Testis (tissue), 3 donors: ENCODE data around the gene CHST3. TPM values are rescaled to one million over a fixed set of nuclear protein-coding genes. Genes with fewer than 3 reads are reported as not detected.

ENCODE experiments used
- DNase-seq: peaks from one replicate; pipeline ENCODE4 v3.0.0-alpha.2; 2019
- H3K27ac ChIP-seq, 2 donors: fragments of 200-600 bp; sonication (generic); one replicate each; pipeline ENCODE4 v1.5.1; 2019
- H3K27me3 ChIP-seq: fragments of 200-600 bp; sonication (generic); one replicate; pipeline ENCODE4 v1.5.1; 2019
- H3K36me3 ChIP-seq: fragments of 200-600 bp; sonication (generic); one replicate; pipeline ENCODE4 v1.5.1; 2017; ENCODE audit warnings: low read depth; ENCODE audit errors: missing control alignments
- H3K4me1 ChIP-seq: fragments of 200-600 bp; sonication (generic); one replicate; pipeline ENCODE4 v1.5.1; 2019
- H3K4me3 ChIP-seq, 2 donors: fragments of 200-600 bp; sonication (generic); one replicate each; pipeline ENCODE4 v1.5.1; 2017 to 2019
- H3K9me3 ChIP-seq: fragments of 200-600 bp; sonication (generic); one replicate; pipeline ENCODE4 v1.5.1; 2017
- CTCF ChIP-seq, 3 experiments: fragments of 450-650 bp in 2 of 3; fragments of 200-600 bp in 1 of 3; sonication (generic) in 1 of 3; IDR thresholded peaks; one replicate each; pipeline ENCODE4 v1.5.1; 2016 to 2019; ENCODE audit warnings: antibody characterized with exemption in 3 of 3, mild to moderate bottlenecking in 2 of 3, moderate library complexity in 1 of 3
- POLR2A ChIP-seq: fragments of 450-650 bp; IDR thresholded peaks from one replicate; pipeline ENCODE4 v1.6.1; 2017; ENCODE audit warnings: antibody characterized with exemption, mild to moderate bottlenecking, moderate library complexity
- WGBS, 2 donors: methylation state at CpG; one replicate each; pipeline ENCODE4 v1.1.5; 2018; 5-methylcytosine and 5-hydroxymethylcytosine counted together
- intact Hi-C: fragments of 100-400 bp; cut with DNase I; formaldehyde crosslinking; loops from one replicate; pipeline ENCODE4 v1.15.1; 2023; ENCODE audit warnings: low total_unique reads
- polyA plus RNA-seq: library from polyadenylated mRNA; stranded (reverse); fragments of 350-450 nt; fragmentation: Illumina TruSeq; extraction: RNeasy Lipid Tissue Mini Kit (QIAGEN cat#74804); gene quantifications from one replicate; pipeline ENCODE4 v1.2.3, GENCODE V29; 2014; ENCODE audit warnings: low read depth, low replicate concordance; ENCODE audit not compliant: insufficient read depth
- total RNA-seq, 2 donors: library from RNA; depleted of rRNA; stranded (reverse); fragments of >200 nt; gene quantifications; one replicate each; pipeline ENCODE4 v1.2.3, GENCODE V29; 2016

Gene CHST3
- total and polyA plus RNA-seq, 3 donors from 2014 or later = 55.3 to 218 (median 107) TPM

DNA sequence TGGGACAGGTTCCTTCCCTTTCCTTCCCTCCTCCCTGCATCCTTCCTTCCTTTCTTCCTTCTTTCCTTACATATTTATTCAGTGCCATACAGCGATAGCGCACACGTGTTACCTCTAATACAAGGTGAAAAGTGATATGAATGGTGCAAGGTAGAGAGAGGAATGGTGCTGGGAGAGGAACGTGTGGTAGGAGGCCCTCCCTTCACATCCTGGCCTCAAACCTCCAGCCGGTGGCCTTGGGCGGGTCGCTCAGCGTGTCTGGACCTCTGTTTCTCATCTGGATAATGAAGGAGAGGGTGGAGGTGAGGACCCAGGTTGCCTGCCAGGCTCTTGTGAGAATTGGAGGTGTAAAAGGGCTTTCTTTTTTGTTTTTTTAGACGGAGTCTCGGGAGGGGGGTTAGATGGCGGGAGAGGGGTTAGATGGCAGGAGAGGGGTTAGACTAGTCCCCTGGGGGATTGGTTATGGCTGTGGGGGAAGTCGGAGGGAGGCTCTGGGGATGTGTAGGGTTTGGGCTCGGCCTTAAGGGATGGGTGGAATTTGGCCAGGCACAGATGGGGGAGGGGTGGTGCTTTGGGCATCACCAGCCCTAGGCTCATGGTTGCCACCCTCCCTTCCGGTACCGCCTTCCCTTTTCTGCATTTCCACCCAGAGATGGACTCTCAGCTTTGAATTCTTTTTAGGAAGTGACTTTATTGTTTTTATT is 14.9 kb downstream of the CHST3 start:
- no peak for DNase-seq
- H3K9me3 ChIP-seq = no peaks in the 10 kb centered on the region
- H3K27me3 ChIP-seq = no peaks in the 10 kb centered on the region
- WGBS, 2 donors = 49 to 62% methylated on average over 15 of the region's 15 CpGs
- intact Hi-C loops = no loop called here
- peak overlapping the region; percentile 77 to 78 for H3K27ac ChIP-seq
- no peaks in the 10 kb centered on the region for H3K36me3 ChIP-seq
- H3K4me1 ChIP-seq = peaks cover 97% of the 10 kb centered on the region
- no peak overlapping the region for H3K4me3 ChIP-seq
- TF ChIP-seq CTCF (IDR thresholded peaks at IDR 0.05) = no peak
- TF ChIP-seq POLR2A = no peak

GRCh38 chr10:71979692-71980062 is 15.5 kb downstream of the CHST3 start:
- H3K9me3 ChIP-seq = no peaks in the 10 kb centered on the region
- WGBS, 2 donors = 63 to 78% methylated on average over 5 of the region's 5 CpGs
- TF ChIP-seq CTCF (IDR thresholded peaks at IDR 0.05) (no peak), POLR2A (no peak)
- peaks cover 97% of the 10 kb centered on the region for H3K4me1 ChIP-seq
- H3K4me3 ChIP-seq = no peak overlapping the region
- DNase-seq = no peak
- intact Hi-C loops = no loop called here
- H3K27me3 ChIP-seq = no peaks in the 10 kb centered on the region
- no peaks in the 10 kb centered on the region for H3K36me3 ChIP-seq
- H3K27ac ChIP-seq = peak overlapping the region; percentile 21 to 77

GRCh38 chr10:71980181-71981014 is 16.2 kb downstream of the CHST3 start:
- TF ChIP-seq POLR2A = no peak
- TF ChIP-seq CTCF (IDR thresholded peaks at IDR 0.05) = no peak
- Histone ChIP-seq H3K36me3 (no peaks in the 10 kb centered on the region), H3K9me3 (no peaks in the 10 kb centered on the region), H3K4me3 (no peak overlapping the region), H3K27ac (peak overlapping the region; percentile 73 to 77), H3K4me1 (peaks cover 97% of the 10 kb centered on the region), H3K27me3 (no peaks in the 10 kb centered on the region)
- WGBS, 2 donors = 39 to 51% methylated on average over 10 of the region's 10 CpGs
- intact Hi-C loops = no loop called here
- DNase-seq = no peak

- TF ChIP-seq CTCF (IDR thresholded peaks at IDR 0.05) = no peak
- no peak for TF ChIP-seq POLR2A
- Histone ChIP-seq H3K4me1 (peaks cover 97% of the 10 kb centered on the region), H3K27ac (peak overlapping the region; percentile 73 to 77), H3K27me3 (no peaks in the 10 kb centered on the region), H3K9me3 (no peaks in the 10 kb centered on the region), H3K4me3 (no peak overlapping the region), H3K36me3 (no peaks in the 10 kb centered on the region)
- intact Hi-C loops = no loop called here
- 26 to 47% methylated on average over 14 of the region's 14 CpGs for WGBS, 2 donors
- peak; percentile 89 for DNase-seq
Measured at GRCh38 chr10:71981015-71981875, 17.1 kb downstream of the CHST3 start.
